ENCODE results near the gene JAM3.
"Not testable (repeated sequence)": the region's sequence is repeated elsewhere in the genome, so short reads cannot be mapped to it uniquely, and the experiment has no call there.

JAM3 gene

GRCh38 chr11:134071766-134072402, 3.0 kb downstream of the JAM3 start:
- no peak for DNase-seq (ENCODE audit: low read depth)
- H3K4me3 ChIP-seq (ENCODE audit: low read depth, low read length) = no peak overlapping the region
- TF ChIP-seq, protein P1, sequence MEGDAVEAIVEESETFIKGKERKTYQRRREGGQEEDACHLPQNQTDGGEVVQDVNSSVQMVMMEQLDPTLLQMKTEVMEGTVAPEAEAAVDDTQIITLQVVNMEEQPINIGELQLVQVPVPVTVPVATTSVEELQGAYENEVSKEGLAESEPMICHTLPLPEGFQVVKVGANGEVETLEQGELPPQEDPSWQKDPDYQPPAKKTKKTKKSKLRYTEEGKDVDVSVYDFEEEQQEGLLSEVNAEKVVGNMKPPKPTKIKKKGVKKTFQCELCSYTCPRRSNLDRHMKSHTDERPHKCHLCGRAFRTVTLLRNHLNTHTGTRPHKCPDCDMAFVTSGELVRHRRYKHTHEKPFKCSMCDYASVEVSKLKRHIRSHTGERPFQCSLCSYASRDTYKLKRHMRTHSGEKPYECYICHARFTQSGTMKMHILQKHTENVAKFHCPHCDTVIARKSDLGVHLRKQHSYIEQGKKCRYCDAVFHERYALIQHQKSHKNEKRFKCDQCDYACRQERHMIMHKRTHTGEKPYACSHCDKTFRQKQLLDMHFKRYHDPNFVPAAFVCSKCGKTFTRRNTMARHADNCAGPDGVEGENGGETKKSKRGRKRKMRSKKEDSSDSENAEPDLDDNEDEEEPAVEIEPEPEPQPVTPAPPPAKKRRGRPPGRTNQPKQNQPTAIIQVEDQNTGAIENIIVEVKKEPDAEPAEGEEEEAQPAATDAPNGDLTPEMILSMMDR (IDR thresholded peaks at IDR 0.05; ENCODE audit: low read depth, low read length, missing control alignments) = no peak

- no peak overlapping the region for H3K4me3 ChIP-seq (ENCODE audit: low read depth, low read length)
- DNase-seq (ENCODE audit: low read depth) = peak; percentile 10
- TF ChIP-seq, protein P1 (IDR thresholded peaks at IDR 0.05; ENCODE audit: low read depth, low read length, missing control alignments) = no peak
These were observed 4.0 kb downstream of the JAM3 start for GRCh38 chr11:134072844-134073243.

GRCh38 chr11:134074346-134074745, 5.5 kb downstream of the JAM3 start:
- no peak overlapping the region for H3K4me3 ChIP-seq (ENCODE audit: low read depth, low read length)
- DNase-seq (ENCODE audit: low read depth) = no peak
- TF ChIP-seq, protein P1 (IDR thresholded peaks at IDR 0.05; ENCODE audit: low read depth, low read length, missing control alignments) = no peak

GRCh38 chr11:134074766-134075165, 5.9 kb downstream of the JAM3 start:
- DNase-seq (ENCODE audit: low read depth) = no peak
- no peak overlapping the region for H3K4me3 ChIP-seq (ENCODE audit: low read depth, low read length)
- TF ChIP-seq, protein P1 (IDR thresholded peaks at IDR 0.05; ENCODE audit: low read depth, low read length, missing control alignments) = no peak

DNA sequence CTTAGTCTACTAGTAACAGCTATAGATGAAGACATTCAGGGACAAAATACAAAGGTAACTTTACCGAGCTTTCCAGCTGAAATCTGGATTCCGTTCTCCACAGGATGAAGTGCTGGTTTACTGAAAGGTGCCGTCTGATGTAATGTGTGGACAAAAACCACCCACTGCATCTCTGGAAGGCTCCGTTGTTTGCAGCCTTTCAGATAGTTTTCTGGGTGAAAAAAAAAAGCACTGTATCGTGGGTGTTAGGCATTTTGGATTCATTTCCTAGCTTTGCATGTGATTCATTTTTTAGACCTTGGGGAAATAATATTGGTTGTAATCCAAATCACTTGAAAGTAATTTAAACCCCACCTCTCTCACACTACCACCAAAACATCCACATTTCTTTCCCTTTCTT, 10.4 kb downstream of the JAM3 start:
- TF ChIP-seq, protein P1 (IDR thresholded peaks at IDR 0.05; ENCODE audit: low read depth, low read length, missing control alignments) = no peak
- no peak overlapping the region for H3K4me3 ChIP-seq (ENCODE audit: low read depth, low read length)
- DNase-seq (ENCODE audit: low read depth) = no peak

DNA sequence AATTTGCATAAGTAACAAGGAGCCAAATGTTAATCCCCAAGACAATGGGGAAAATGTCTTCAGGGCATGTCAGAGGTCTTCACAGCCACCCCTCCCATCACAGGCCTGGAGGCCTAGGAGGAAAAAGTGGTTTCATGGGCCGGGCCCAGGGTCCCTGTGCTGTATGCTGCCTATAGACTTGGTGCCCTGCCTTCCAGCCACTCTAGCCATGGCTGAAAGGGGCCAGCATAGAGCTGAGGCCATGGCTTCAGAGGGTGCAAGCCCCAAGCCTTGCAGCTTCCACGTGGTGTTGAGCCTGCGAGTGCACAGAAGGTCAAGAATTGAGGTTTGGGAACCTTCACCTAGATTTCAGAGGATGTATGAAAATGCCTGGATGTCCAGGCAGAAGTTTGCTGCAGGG, 12.4 kb downstream of the JAM3 start:
- not testable (repeated sequence) for DNase-seq (ENCODE audit: low read depth); H3K4me3 ChIP-seq (ENCODE audit: low read depth, low read length)

DNA sequence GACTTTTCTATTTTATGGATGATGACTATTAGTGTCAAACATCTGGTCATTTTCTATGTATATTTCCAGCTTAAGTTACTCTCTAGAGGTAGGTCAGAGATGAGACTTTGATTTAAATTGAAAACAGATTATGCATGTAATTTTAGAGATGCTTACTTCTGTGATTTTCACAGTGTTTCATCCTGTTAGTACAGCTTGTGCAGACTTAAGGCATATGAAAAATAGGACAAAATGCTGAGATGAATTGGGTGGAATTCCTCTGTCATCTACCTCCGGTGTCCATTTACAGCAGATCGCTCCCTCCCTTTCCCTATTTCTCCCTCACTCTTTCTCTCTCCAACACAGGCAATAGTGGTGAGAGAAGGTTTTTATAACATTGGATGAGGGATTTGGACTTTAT, 14.1 kb downstream of the JAM3 start:
- no peak for DNase-seq (ENCODE audit: low read depth)
- TF ChIP-seq, protein P1 (IDR thresholded peaks at IDR 0.05; ENCODE audit: low read depth, low read length, missing control alignments) = no peak
- H3K4me3 ChIP-seq (ENCODE audit: low read depth, low read length) = no peak overlapping the region
